K562 (cell line): Measurements from ENCODE around the gene B4GALNT4. TPM values are rescaled to one million over a fixed set of nuclear protein-coding genes. Genes with fewer than 3 reads are reported as not detected.

ENCODE experiments used
- ARID1B ChIP-seq: fragments of 450-650 bp; IDR thresholded peaks from 2 replicates; pipeline ENCODE4 v1.6.1; 2016; ENCODE audit warnings: antibody characterized with exemption, mild to moderate bottlenecking, inconsistent platforms
- E2F6 ChIP-seq, 2 experiments: IDR thresholded peaks; 2 replicates each; pipeline ENCODE4 v1.6.1; 2011; ENCODE audit warnings: borderline replicate concordance in 1 of 2, control low read depth in 1 of 2, low read depth in 1 of 2, low read length in 1 of 2, mild to moderate bottlenecking in 1 of 2, mixed read lengths in 1 of 2, moderate library complexity in 1 of 2; ENCODE audit not compliant: insufficient read depth in 1 of 2, insufficient read length in 1 of 2, poor library complexity in 1 of 2, severe bottlenecking in 1 of 2; ENCODE audit errors: extremely low read depth in 1 of 2
- EP300 ChIP-seq: IDR thresholded peaks from 2 replicates; pipeline ENCODE4 v1.6.1; 2012; ENCODE audit warnings: low read length, improper control_type of control experiment
- HDAC1 ChIP-seq, 2 experiments: fragments of 450-650 bp; IDR thresholded peaks; 2 replicates each; pipeline ENCODE4 v1.6.1; 2016 to 2017; ENCODE audit warnings: inconsistent platforms in 1 of 2, mild to moderate bottlenecking in 1 of 2, moderate library complexity in 1 of 2
- HDGF ChIP-seq: fragments of 450-650 bp; IDR thresholded peaks from 2 replicates; pipeline ENCODE4 v1.6.1; 2016
- HIVEP1 ChIP-seq: fragments of 250-450 bp; sonication (Bioruptor Pico); IDR thresholded peaks from 2 replicates; pipeline ENCODE4 v1.4.0; 2020; ENCODE audit warnings: mild to moderate bottlenecking
- KLF13 ChIP-seq: fragments of 450-650 bp; IDR thresholded peaks from 2 replicates; pipeline ENCODE4 v1.6.1; 2016; ENCODE audit warnings: missing genetic modification characterization, low read depth, mild to moderate bottlenecking, missing compliant biosample characterization, moderate library complexity, borderline replicate concordance
- MAX ChIP-seq: sonication (generic); formaldehyde crosslinking; IDR thresholded peaks from 2 replicates; pipeline ENCODE4 v1.9.0; 2022; ENCODE audit warnings: mild to moderate bottlenecking, missing genetic modification reagents
- MAZ ChIP-seq, 2 experiments: fragments of 450-650 bp in 1 of 2; sonication (generic) in 1 of 2; formaldehyde crosslinking; IDR thresholded peaks in 1 of 2; conservative IDR thresholded peaks in 1 of 2; 2 replicates each; pipeline versions ENCODE4 v1.4.0 to v1.5.0; 2020; ENCODE audit warnings: mild to moderate bottlenecking in 1 of 2, missing genetic modification reagents in 1 of 2
- OTX1 ChIP-seq: fragments of 450-650 bp; formaldehyde crosslinking; IDR thresholded peaks from 2 replicates; pipeline ENCODE4 v1.4.0; 2022; ENCODE audit warnings: mild to moderate bottlenecking
- RREB1 ChIP-seq: fragments of 250-450 bp; sonication (Bioruptor Pico); IDR thresholded peaks from 2 replicates; pipeline ENCODE4 v1.4.0; 2020
- SRF ChIP-seq, 2 experiments: fragments of 250-450, 450-650 bp in 1 of 2; sonication (Bioruptor Pico) in 1 of 2; sonication (generic) in 1 of 2; formaldehyde crosslinking; IDR thresholded peaks; 2 replicates each; pipeline versions ENCODE4 v1.5.0 to v1.5.1; 2020 to 2022; ENCODE audit warnings: mild to moderate bottlenecking in 1 of 2, missing genetic modification reagents in 1 of 2
- SRSF9 ChIP-seq: fragments of 200-400 bp; formaldehyde crosslinking; IDR thresholded peaks from 2 replicates; pipeline ENCODE4 v1.6.1; 2017; ENCODE audit warnings: low read depth, low read length, borderline replicate concordance
- TEAD1 ChIP-seq, 2 experiments: fragments of 450-650 bp in 1 of 2; sonication (generic) in 1 of 2; formaldehyde crosslinking; IDR thresholded peaks; 2 replicates each; pipeline versions ENCODE4 v1.4.0 to v1.8.0; 2020 to 2022; ENCODE audit warnings: mild to moderate bottlenecking in 2 of 2, missing genetic modification reagents in 1 of 2
- VEZF1 ChIP-seq: fragments of 200-800 bp; sonication (Bioruptor generic); IDR thresholded peaks from 2 replicates; pipeline ENCODE4 v1.6.1; 2017; ENCODE audit warnings: missing genetic modification characterization, missing compliant biosample characterization
- ZFP30 ChIP-seq: fragments of 250-450 bp; sonication (Bioruptor Pico); IDR thresholded peaks from 2 replicates; pipeline ENCODE4 v1.8.0; 2022; ENCODE audit warnings: moderate library complexity, mild to moderate bottlenecking, inconsistent platforms, borderline replicate concordance
- ZNF12 ChIP-seq: sonication (generic); formaldehyde crosslinking; IDR thresholded peaks from 2 replicates; pipeline ENCODE4 v1.4.0; 2020; ENCODE audit warnings: mild to moderate bottlenecking, missing genetic modification reagents
- ZNF79 ChIP-seq: fragments of 250-450 bp; sonication (Bioruptor Pico); IDR thresholded peaks from 2 replicates; pipeline ENCODE4 v1.4.0; 2020; ENCODE audit warnings: low read depth, mild to moderate bottlenecking, moderate library complexity
- polyA plus RNA-seq, 8 experiments: library from polyadenylated mRNA; depleted of rRNA in 4 of 8; stranded (reverse) in 5 of 8; unstranded in 3 of 8; fragments of >200 nt; fragmentation: Nextera tagmentation in 2 of 8; fragmentation: Illumina TruSeq in 1 of 8; extraction: Ambion mirVana in 2 of 8; extraction: Trizol in 1 of 8; gene quantifications; 2 replicates each; pipeline versions ENCODE4 v1.2.1 to v1.2.3, GENCODE V29; 2011 to 2014; ENCODE audit warnings: inconsistent platforms in 1 of 8, missing spikeins in 1 of 8
- total RNA-seq, 7 experiments: library from RNA; depleted of rRNA in 6 of 7; stranded (reverse); fragments of >200 nt in 6 of 7; fragmentation: Illumina TruSeq in 2 of 7; extraction: Trizol in 2 of 7; gene quantifications; 2 replicates each; pipeline versions ENCODE4 v1.2.1 to v1.2.3, GENCODE V29; 2011 to 2021; ENCODE audit warnings: low replicate concordance in 1 of 7

B4GALNT4 gene
- total and polyA plus RNA-seq, 9 of the 15 experiments (the other 6 are each of a cell fraction or from before 2014, with no cell fraction given) = 0.20 to 37.1 (median 10.8) TPM; not detected in 1

DNA sequence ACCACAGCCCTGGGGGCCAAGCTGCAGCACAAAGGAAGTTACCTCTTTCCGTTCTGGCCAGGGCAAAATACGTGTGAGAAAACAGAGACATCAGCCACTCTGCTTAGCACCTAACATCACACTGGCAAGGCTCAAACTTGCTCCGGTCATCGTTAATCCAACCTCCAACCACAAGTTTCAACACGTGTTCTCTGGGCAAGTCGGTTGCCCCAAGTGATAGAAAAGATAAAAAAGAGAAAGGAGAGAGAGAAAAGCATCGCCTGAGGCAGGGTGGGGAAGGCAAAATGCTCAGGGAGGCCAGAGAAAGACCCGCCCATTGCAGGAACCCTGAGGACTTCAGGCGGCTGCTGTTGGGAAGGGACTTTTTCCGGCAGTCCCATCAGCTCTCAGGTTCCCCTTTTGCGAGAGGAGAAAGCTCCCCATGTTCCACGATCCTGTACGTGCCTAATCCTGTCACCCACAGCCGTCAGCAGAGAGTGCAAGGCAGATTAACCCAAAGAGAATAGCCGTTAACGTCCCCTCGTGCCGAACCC, 18.5 kb upstream of the B4GALNT4 start (continued):
- peak in 1 of 2 experiments; percentile 43; a peak in 1 of 4 replicates for TF ChIP-seq HDAC1 (IDR thresholded peaks at IDR 0.05)
- TF ChIP-seq SRF (CRISPR knock-in tag; IDR thresholded peaks at IDR 0.05) = peak in 1 of 2 experiments; percentile 75; a peak in 2 of 4 replicates
- TF ChIP-seq MAX (CRISPR knock-in tag) = peak; percentile 74
- TF ChIP-seq ZNF12 = no peak
- TF ChIP-seq MAZ (CRISPR knock-in tag; conservative IDR thresholded peaks at IDR 0.05 in 1 of 2, IDR thresholded peaks at IDR 0.05 in 1 of 2) = peak in 1 of 2 experiments; percentile 63; a peak in 2 of 4 replicates
- TF ChIP-seq HIVEP1 (CRISPR knock-in tag) = peak; percentile 55; the same call in 1 of the 2 replicates
- TF ChIP-seq E2F6 (IDR thresholded peaks at IDR 0.05; ENCODE audit: borderline replicate concordance in 1 of 2, extremely low read depth in 1 of 2, insufficient read depth in 1 of 2, insufficient read length in 1 of 2, low read depth in 1 of 2, low read length in 1 of 2, poor library complexity in 1 of 2, severe bottlenecking in 1 of 2) = peak; percentile 35 to 61
- TF ChIP-seq VEZF1 (CRISPR knock-in tag) = peak; percentile 55; the same call in 1 of the 2 replicates
- peak; percentile 62; the same call in 1 of the 2 replicates for TF ChIP-seq RREB1
- peak; percentile 49; the same call in 1 of the 2 replicates for TF ChIP-seq ZNF79
- TF ChIP-seq KLF13 (tag) = 0 out of 2 replicates have a peak, but pooled peaks have one; percentile 14
- peak in 1 of 2 experiments; percentile 44; a peak in 1 of 4 replicates for TF ChIP-seq TEAD1 (CRISPR knock-in tag; IDR thresholded peaks at IDR 0.05)
- no peak for TF ChIP-seq HDGF
- no peak for TF ChIP-seq SRSF9
- peak; percentile 49 for TF ChIP-seq ARID1B
- peak; percentile 49; the same call in 1 of the 2 replicates for TF ChIP-seq EP300
- no peak for TF ChIP-seq ZFP30
- peak; percentile 43; the same call in 1 of the 2 replicates for TF ChIP-seq OTX1 (CRISPR knock-in tag)
